PC-9 (cell line): Measurements from ENCODE around the gene SPACA1.

Source experiments
- CTCF ChIP-seq: fragments of 200-600 bp; sonication (generic); conservative IDR thresholded peaks from 2 replicates; pipeline ENCODE4 v1.6.1; 2017; ENCODE audit warnings: mixed run types, antibody characterized with exemption, mild to moderate bottlenecking, moderate library complexity
- EZH2 ChIP-seq: fragments of 200-600 bp; sonication (generic); IDR thresholded peaks from 2 replicates; pipeline ENCODE4 v1.8.0; 2017; ENCODE audit warnings: antibody characterized with exemption, low read depth

- no peak for TF ChIP-seq CTCF
- no peak for TF ChIP-seq EZH2
These were observed at the start of gene SPACA1 for GRCh38 chr6:88047510-88048150.
